Activated CD8-positive, alpha-beta memory T cell treated with anti-CD3 and anti-CD28 coated beads, Interleukin-2, amount 50 U/mL, for 48 hours (primary cell): Measurements from ENCODE around the gene LANCL2.
"Not testable (repeated sequence)": the region's sequence is repeated elsewhere in the genome, so short reads cannot be mapped to it uniquely, and the experiment has no call there.

Experiments used
- DNase-seq: peaks from one replicate; pipeline ENCODE4 v3.0.0-alpha.2; 2020

The LANCL2 gene

DNA sequence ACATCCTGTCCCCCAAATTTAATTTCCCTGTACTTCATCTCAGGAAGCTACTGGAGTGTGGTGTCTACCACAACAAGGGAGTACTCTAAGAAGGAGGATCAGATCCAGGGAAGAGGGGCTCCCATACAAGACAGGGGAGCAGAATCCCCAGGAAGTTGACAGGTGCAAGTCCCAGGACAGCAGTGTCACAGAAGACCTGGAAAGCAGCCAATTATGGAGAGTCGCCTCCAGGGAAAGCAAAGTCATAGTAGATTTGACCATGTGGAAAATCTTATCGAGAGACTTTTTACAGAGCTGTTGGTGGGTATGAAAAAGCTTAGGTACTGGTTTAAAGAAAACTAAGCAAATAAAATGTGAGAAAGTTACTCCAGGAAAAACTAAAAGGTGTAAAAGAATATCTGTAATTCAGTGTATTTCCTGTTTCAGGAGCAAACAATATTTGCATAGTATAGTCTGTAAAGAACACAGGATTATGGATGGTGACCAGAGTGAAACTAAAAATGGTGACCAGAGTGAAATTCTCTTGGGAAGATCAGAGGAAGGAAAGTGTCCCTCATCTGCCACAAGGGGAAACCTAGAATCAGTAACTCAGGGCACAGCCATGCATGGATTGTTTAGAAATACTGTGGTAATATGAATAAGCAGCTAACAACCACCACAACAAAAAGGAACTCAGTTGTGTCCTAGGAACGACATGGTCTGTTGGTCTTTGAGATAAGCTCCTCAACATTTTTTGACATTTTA is 44.5 kb downstream of the LANCL2 start:
- DNase-seq: no peak

DNA sequence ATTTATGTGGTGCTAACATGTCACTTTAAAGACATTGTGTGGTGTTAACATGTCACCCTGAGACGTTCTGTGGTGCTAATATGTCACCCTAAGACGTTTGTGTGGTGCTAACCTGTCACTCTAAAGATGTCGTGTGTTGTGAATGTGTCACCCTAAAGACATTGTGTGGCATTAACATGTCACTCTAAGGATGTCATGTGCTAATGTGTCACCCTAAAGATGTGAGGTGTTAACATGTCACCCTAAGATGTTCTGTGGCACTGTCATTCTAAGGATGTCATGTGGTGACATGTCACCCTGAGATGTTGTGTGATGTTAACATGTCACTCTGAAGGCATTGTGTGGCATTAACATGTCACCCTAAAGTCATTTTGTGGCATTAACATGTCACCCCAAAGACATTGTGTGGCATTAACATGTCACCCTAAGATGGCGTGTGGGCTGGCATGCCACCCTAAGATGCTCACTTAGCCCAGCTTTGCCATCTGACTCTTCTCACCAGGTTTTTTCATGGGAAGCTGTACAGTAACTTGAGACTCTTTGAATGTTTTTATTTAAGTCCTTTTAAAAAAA is 45.6 kb downstream of the LANCL2 start:
- no peak for DNase-seq

DNA sequence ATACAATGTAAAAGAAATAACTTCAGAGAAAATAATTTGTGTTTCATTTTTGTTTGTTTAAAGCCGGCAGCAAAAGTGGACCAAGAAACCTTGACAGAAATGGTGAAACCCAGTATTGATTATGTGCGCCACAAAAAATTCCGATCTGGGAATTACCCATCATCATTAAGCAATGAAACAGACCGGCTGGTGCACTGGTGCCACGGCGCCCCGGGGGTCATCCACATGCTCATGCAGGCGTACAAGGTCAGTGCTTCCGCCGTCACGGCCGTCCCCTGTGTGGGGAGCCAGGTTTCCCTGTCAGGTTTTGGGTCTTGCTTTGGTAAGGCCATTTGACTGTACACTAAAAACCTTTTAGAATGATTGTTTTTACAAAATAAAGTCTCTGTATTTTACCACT is 46.7 kb downstream of the LANCL2 start:
- DNase-seq: no peak

DNA sequence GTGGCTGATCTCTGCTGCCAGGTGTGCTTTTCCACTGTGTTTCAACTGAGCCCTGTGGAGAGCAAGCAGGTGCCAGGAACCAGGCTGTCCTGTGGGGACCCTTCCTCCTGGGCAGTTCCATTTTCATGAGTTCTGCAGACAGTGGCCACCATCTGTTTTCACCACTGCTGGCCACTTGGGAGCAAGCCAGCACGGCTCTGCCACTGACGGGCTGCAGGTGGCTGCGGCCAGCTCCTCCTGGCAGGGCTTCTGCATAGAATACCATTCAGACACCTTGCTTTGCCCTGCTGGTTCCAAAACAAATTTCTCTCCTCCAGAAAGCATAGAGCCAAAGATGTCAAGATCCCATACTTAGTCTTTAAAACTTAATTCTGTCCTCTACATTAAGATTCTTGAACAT is 48.3 kb downstream of the LANCL2 start:
- no peak for DNase-seq

DNA sequence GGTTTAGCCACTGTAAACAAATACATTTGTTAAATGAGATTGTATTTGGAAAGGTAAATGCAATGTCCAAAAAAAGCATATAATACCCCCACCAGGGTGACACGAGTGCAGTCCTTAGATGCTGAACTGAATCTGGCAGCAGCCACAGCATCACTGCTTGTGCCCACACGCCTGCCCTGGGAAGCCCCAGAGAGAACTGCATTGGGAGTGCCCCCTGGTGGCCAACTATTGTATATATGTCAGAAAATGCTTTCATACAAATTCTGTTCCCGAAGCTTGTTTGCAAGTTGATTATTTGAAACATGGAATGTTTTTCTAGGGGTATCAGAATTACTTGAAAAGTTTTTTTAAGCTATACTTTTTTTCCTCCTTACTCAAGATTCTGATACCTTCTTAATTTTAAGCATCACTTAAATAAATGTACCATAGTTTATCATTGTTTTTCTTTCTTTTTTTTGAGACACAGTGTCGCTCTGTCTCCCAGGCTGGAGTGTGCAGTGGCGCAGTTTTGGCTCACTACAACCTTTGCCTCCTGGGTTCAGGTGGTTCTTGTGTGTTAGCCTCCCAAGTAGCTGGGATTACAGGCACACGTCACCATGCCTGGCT is 50.1 kb downstream of the LANCL2 start:
- peak; percentile 93 for DNase-seq

DNA sequence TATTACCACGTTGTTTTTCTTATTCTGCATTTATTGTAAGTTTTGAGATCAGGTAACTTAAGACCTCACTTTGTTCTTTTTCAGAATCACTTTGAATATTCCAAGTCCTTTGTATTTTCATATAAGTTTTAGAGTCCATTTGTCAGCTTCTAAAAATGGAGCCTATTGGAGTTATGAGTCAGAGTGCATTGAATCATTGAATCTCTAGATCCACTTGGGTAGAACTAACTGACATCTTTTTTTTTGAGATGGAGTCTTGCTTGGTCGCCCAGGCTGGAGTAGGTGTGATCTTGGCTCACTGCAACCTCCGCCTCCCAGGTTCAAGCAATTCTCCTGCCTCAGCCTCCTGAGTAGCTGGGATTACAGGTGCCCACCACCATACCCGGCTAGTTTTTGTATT is 52.3 kb downstream of the LANCL2 start:
- not testable (repeated sequence) for DNase-seq

DNA sequence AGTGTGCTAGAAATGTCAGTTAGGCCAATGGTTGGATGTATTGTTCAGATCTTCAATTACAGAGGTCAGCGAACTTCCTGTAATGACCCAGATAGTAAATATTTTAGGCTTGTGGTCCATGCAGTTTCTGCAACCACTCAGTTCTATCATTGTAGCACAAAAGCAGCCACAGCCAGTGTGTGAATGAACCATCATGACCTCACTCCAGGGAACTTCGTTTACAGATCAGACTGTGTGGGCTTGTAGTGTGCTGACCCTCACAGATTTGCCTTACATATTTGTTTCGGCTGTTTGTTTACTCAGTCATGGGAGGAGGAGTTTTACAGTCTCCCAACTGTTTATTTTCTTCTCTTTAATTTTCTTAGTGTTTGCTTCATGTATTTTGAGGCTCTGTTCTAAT is 55.4 kb downstream of the LANCL2 start:
- no peak for DNase-seq

DNA sequence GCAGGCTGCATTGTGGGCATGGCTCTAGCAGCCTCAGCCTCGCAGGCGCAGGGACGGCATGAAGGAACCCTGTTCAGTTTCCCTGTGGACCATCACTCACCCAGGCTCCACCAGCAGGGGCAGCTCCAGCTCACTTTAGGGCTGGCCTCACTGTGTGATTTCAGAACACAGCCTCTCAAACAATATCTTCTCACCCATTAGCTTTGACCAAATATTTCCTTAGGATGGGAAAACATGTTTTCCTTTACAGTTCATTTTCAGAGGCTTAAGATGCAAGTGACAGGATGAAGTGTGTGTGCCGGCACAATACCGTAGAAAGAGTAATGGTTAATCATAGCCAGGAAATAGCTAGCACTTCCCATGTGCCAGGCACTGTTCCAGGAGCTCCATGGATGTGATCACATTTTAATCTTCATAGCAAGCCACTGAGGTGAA is 58.2 kb downstream of the LANCL2 start:
- no peak for DNase-seq

DNA sequence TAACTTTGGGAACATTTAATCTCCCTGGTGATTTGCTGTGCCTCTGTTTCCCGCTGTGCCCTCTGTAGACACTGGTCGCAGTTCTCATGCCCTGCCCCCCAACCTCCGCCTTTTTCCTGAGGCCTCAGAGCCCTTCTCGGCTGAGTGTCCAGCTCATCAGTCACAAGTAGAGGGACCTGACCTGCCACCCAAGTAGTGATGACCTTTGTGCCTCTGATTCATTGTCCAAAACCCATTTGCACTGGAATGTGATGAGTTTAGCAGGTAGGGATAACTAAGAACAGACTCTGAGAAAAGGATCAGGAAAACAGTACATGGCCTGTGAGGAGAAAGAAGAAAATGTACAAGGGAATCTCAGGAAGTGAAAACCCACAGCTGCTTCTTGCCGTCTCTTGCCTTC is 58.8 kb downstream of the LANCL2 start:
- no peak for DNase-seq

DNA sequence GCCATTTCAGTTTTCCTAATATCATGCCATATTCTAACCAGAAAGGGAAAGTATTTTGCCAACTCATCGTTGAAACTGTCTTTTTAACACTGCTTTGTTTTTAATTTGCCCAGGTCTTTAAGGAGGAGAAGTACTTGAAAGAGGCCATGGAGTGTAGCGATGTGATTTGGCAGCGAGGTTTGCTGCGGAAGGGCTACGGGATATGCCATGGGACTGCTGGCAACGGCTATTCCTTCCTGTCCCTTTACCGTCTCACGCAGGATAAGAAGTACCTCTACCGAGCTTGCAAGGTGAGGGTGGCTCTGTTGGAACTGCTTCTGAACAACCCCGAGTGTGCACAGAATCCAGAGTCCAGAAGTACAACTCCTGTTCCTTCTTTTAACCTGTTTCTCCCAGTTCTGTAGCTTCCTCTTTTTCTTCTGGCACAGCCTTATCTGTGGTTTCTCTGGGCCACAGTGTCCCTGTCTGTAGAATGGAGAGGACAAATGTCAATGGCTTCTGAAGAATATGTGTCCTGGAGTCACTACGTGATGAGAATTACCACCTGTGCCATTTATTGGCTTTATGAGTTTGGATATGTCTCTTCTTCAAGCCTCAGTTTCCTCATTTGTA is 60.1 kb downstream of the LANCL2 start:
- no peak for DNase-seq

DNA sequence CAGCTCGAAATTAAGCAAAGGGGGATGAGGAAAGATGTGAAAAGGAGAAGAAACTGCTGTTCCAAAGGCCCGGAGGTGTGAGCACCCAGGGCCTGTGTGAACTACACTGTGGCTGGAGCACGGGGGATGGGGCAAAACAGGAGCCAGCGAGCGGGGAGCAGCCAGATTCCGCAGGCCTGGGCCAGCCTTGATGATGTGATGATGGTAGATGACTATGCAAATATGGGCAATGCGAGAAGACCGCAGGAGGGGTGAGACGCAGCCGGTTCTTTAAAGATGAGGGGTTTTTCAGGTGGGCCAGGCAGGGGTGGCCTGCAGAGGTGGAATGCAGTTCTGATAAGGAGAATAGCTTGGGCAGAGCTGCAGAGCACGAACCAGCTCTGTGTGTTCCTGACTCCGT is 61.5 kb downstream of the LANCL2 start:
- no peak for DNase-seq

DNA sequence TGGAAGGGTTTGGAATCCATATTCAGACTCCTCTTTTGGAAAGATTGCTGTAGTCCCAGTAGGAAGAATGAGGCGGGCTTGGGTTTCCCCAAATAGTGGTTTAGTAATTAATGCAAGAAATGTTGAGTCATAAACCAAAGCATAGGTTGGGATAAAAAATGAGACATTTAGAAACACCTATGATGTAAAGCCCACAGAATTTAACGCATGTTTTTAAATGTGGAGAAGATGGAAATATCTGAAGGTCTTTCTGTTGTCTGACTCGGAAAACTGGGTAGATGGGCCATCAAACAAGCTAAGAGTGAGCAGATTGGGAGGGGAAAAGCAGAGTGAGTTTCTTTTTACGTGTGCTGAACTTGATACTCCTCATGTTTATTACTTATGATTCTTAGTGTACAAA is 62.2 kb downstream of the LANCL2 start:
- no peak for DNase-seq

DNA sequence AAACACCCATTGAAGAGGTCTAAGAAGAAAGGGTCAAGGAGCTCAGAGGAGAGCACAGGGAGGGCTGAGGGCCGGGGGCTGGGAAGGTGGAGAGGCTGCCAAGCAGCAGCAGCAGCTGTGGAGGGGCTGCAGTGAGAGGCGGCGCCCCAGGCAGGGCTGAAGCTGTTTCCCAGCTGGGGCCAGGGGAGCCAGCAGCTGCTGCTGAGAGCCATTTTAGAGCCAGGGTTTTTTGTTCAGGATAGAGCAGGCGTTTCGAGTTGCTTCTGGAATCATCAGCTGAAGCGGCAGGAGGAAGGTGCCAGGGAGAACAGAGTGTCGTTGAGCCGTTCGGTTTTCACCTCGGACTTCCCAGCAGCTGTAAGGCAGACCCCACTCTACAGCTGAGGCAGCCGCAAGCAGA is 62.7 kb downstream of the LANCL2 start:
- no peak for DNase-seq

DNA sequence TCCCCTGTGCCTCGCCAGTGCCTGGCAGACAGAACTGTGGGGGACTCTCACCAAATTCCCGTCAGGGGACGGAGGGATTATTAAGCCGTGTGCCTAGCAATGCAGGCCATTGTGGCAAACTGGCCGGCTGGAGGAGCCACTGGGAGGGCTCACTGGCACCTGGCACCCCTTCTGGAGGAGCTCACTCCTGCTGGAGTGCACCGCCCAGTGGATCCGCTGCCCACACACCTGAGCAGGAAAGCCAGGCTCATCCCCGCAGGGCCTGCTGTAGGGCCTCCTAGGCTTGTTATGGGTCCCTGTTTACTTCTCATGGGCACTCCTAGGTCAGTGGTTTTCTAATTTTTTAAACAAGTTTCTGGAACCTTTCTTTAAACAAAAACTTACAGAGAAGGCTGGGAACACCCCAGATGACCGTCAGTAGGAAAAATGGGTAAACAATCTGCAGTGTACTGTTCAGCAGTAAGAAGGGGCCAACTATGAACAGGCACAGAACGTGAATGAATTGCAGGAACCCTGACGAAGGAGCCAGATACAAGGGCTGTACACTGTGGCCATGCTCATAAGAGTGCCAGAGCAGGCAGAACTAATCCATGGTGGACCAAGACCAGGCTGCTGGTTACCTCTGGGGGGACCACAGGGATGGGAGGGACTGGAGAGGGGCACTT is 64.8 kb downstream of the LANCL2 start:
- no peak for DNase-seq

DNA sequence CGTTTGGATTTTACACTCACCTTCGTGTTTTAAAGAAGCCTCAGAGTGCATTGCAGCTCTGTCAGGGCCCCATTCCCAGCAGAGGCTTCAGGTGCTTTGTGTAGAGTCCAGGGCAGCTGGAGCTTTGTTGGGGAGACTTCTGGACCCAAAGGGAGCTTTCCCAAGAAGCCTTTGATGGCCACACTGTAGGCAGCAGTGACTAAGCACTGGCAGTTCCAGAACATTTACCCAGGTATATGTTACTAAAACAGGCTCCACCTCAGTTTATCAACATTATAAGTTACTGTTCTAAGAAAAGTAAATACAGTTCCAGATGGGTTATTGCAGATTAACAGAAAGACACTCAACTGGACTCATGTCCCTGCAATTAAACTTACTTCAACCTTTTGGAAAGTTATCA is 66.8 kb downstream of the LANCL2 start:
- DNase-seq: no peak

DNA sequence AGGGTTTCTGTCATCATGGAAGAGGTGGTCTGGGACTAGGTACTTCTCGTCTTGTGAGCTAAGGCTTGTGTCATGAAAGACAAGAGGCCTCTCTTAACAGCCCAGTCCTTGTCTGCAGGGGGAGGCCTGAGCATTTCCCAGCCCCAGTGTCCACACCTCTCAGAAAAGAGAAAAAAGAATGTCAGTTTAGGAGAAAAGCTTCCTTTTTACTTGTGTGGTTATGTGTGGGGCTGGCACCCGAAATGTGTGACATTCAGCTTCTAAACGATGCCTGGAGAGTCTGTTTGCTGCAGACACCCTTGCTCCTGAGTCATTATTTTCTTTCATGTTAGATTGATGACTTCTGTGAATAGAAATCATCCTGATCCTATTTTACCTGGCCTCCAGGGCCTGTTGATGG is 67.4 kb downstream of the LANCL2 start:
- no peak for DNase-seq

DNA sequence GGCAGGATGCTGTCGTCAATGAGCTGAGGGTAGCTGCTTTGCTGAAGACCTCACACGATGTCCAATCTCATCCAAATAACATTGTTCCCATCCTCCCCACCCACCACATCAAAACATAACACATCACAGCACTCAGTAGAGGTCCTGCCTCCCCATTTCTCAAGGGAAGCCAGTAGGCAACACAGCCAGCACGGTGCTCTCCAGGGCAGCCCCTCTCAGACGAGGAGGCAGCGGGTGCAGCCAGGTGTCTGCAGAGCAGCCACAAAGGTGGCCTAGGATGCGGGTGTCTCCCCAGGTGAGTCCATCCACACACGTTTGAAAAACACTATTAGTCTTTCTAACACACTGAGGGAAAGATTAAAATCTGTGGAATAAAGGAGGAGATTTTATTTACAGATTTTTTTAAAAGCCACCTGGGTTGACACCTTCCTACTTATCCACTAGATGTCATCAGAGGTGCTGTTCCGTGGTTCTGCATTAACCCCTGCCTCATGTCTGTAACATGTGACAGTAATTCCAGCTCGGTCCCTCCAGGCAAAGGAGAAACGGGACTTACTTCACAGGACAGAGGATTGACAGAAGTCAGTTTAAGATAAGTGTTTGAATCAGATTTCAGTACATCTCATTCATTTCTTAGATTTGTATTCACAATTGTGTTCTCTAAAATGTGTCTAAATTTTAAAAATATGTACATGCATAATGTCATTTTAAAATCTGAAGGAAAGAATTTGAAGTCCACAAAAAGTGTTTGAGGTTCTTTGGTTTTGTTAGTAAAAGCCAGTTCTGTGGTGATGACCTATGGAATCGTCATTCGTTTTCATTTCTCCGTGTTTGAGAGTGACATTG is 68.0 kb downstream of the LANCL2 start:
- no peak for DNase-seq

DNA sequence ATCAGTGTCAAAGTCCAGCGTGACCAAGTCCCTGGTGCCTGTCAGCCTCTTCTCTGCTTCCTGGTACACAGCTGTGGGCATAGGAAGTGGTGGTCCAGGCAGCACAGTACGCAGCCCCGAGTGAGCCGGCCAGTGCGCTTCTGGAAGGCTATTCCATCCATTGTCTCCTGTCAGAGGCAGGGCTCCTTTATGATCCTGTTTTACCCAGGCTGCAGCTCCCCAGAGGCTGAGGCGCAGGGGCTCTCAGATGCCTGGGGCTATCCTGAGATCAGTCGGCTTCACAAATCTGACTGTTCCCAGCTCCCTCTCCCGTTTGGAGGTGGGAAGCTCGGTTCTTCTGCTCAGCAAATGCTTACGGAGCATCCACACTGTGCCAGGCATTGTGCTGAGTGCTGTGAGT is 70.3 kb downstream of the LANCL2 start:
- DNase-seq: no peak

DNA sequence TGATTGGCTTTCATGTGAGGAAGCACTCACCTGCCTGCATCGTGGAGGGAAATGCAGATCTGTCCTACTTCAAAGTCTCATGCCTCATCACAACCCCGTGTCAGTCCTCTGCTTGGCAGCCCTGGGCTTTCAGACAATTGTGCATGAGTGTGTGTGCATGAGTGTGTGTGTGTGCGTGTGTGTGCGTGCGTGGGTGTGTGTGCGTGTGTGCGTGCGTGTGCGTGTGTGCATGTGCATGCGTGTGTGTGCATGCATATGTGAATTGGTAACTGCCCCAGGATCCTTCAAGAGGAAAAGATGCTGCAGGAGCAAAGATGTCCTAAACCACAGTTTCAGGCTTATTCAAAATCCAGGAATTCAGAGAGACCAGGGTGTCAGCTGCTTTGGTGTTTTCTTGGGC is 71.3 kb downstream of the LANCL2 start:
- DNase-seq: no peak

DNA sequence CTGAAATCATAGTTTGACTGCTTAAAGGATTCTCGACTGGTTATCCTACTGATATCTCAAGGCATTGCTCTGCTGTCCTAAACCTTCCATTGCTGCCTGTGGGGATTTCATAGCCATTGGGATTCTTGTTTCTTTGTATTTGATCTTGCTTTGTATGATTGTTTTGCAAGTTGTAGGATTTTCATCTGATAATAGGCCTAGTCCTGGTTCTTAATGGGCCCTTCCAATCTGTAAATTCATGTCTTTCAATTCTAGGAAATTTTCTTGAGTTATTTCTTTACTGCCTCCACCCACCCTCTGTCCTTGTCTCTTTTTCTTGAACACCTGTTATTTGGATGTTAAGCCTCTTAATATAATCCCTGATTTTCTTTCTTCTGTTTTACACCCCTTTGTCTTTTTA is 72.2 kb downstream of the LANCL2 start:
- DNase-seq: no peak

DNA sequence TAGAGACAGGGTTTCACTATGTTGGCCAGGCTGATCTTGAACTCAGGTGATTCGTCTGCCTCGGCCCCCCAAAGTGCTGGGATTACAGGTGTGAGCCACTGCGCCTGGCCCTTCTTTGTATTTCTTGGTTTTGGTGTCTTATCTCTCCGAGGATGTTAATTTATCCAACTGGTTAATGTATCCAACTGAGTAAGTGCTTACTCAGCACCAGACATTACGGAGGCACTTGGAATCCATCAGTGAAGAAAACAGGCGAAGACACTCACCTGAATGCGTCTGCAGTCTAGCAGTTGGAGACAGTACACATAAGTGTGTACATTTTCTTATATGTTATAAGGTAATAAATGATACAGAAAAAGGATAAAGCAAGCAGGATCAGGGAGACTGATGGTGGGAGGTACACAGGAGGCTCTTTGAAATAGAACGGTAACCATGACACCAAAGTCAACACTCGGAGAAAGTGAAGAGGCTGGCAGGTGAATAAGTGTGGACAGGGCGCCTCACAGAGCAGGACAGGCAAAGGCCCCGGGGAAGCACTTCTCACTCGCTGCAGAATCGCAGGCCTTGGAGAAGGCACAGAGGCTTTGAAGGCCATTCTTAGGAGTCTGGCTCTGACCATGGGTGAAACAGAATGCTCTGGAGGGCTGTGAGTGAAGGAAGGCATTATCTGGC is 73.1 kb downstream of the LANCL2 start:
- DNase-seq: no peak
